SU-DHL-6 (cell line): ENCODE measurements around the gene RB1.

Source experiments
- CTCF ChIP-seq: fragments of 200-600 bp; sonication (generic); IDR thresholded peaks from one replicate; pipeline ENCODE4 v1.5.1; 2017; ENCODE audit warnings: antibody characterized with exemption, mild to moderate bottlenecking, low read length, moderate library complexity; ENCODE audit not compliant: insufficient read depth, poor library complexity, severe bottlenecking
- EZH2phosphoT487 ChIP-seq: fragments of 200-600 bp; sonication (generic), shearing (Covaris generic); conservative IDR thresholded peaks from 2 replicates; pipeline ENCODE4 v1.6.1; 2018; ENCODE audit warnings: mild to moderate bottlenecking, antibody characterized with exemption, low read length, moderate library complexity, mixed read lengths

DNA sequence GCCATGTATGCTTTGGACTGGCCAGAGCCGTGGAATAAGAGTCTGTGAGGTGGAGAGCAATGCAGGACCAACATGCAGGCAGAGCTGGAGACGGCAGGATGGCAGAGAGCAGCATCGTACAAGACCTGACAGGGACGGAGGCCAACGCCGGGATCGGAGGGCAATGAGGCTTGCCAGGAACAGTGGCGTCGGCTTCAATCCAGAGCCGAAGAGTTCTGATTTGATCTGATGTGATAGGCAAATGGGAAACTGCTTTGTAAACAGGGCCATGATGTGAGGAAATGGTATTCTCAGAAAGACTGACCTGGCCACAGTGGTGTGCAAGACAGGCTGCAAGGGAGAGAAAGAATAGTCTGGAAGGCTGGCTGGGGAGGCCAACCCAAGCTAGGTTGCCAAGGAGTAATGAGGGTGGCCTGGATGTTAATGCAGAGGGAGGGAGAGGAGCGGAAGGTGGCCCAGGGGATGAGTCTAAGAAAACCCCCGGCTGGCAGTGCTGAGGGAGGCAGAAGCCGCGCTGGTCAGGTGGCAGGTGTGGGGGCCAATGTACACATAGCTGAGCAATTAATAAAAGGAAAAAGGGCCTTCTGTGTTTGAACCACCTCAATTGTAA, 202.6 kb downstream of the RB1 start:
- TF ChIP-seq CTCF (no peak), EZH2phosphoT487 (no peak)
